Upper lobe of left lung (tissue), 6 donors: ENCODE measurements around the gene ADTRP. TPM values are rescaled to one million over a fixed set of nuclear protein-coding genes. Genes with fewer than 3 reads are reported as not detected.

ENCODE experiments used
- ATAC-seq, 2 donors: fragments of 200-7000 bp; cut with Tn5 transposase; one replicate each; pipeline ENCODE4 v1.9.1; 2022; ENCODE audit warnings: mild to moderate bottlenecking in 2 of 2, moderate library complexity in 2 of 2; ENCODE audit not compliant: low FRiP score in 2 of 2
- DNase-seq, 2 donors: peaks; one replicate each; pipeline ENCODE4 v3.0.0-alpha.2; 2019 to 2020
- H3K27ac ChIP-seq, 4 donors: fragments of 200-600 bp; sonication (generic); one replicate each; pipeline ENCODE4 v1.5.1; 2016 to 2019
- H3K27me3 ChIP-seq, 4 donors: fragments of 200-600 bp; sonication (generic); one replicate each; pipeline ENCODE4 v1.5.1; 2017 to 2019
- H3K36me3 ChIP-seq, 4 donors: fragments of 200-600 bp; sonication (generic); one replicate each; pipeline ENCODE4 v1.5.1; 2016 to 2019
- H3K4me1 ChIP-seq, 4 donors: fragments of 200-600 bp; sonication (generic); one replicate each; pipeline ENCODE4 v1.5.1; 2018 to 2019
- H3K4me3 ChIP-seq, 4 donors: fragments of 200-600 bp; sonication (generic); one replicate each; pipeline ENCODE4 v1.5.1; 2017 to 2019; ENCODE audit warnings: mild to moderate bottlenecking in 2 of 4, moderate library complexity in 1 of 4
- H3K9me3 ChIP-seq, 4 donors: fragments of 200-600 bp; sonication (generic); one replicate each; pipeline ENCODE4 v1.5.1; 2018 to 2019
- EP300 ChIP-seq, 4 donors: sonication (generic); formaldehyde crosslinking; IDR thresholded peaks; one replicate each; pipeline ENCODE4 v1.5.1; 2017; ENCODE audit warnings: antibody characterized with exemption in 4 of 4, control low read depth in 2 of 4
- POLR2A ChIP-seq, 4 donors: fragments of 450-650 bp; IDR thresholded peaks; one replicate each; pipeline ENCODE4 v1.5.1; 2016 to 2017; ENCODE audit warnings: antibody characterized with exemption in 4 of 4, mild to moderate bottlenecking in 2 of 4
- POLR2AphosphoS5 ChIP-seq, 2 donors: sonication (generic); formaldehyde crosslinking; IDR thresholded peaks; one replicate each; pipeline ENCODE4 v1.5.1; 2017; ENCODE audit warnings: antibody characterized with exemption in 2 of 2
- WGBS, 2 donors: methylation state at CpG; one replicate each; pipeline ENCODE4 v1.1.5; 2017 to 2018; 5-methylcytosine and 5-hydroxymethylcytosine counted together
- total RNA-seq, 6 donors: library from RNA; depleted of rRNA in 4 of 6; stranded (reverse); fragments of >200 nt in 4 of 6; gene quantifications; one replicate each; pipeline versions ENCODE4 v1.1.0 to v1.2.1, GENCODE V29; 2016 to 2021
- TF ChIP-seq, protein P1 (sequence below), 6 experiments: fragments of 450-650 bp in 4 of 6; fragments of 200-600 bp in 2 of 6; sonication (generic) in 2 of 6; IDR thresholded peaks; one replicate each; pipeline ENCODE4 v1.5.1; 2016 to 2019; ENCODE audit warnings: antibody characterized with exemption in 6 of 6
- donor health status: DM: no; HTN: no; CAD: no; lungs with moderate emphysema.
- donor health status: DM: no; HTN: yes; CAD: no; lungs with severe emphysema.

ADTRP gene
- total RNA-seq, 6 donors from 2014 or later: 3.8 to 21.1 (median 12.8) TPM

DNA sequence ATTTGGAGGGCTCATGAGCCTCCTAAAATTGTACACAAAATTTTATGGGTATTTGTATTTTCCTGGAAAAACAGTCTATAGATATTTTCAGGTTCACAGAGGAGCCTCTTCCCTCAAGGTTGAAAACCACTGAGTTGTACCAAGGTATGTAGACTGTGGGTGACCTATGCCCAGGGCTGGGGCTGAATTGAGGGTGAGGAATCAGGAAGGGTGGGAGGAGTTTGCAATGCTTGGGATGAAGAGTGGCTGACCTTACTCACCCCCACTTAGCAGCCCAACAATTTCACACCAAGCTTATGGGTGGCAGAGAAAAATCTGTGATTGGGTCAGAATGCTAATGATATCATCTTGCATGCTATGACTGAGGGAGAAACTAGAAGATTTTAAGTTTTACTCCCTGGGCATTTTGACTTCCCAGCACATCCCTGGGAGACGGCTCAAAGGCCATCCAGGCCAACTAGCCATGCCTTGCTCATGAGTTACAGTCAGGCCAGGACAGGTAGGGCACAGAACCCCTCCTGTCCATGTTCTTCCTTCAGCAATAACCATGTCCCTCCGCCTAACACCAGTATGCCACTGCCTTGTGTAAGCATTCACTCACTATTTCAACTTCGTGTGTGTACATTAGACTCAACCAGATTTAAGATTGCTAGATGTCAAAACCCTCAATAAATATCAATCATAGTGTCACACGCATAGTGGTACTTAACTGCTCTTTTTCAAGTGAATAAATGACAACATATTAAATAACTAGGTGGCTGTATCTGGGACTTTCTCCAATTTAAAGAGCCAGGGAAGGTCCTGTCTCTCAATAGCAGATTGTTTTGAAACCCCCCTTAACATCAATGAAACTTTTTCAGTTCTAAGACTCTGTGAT lies 16.6 kb downstream of the ADTRP start:
- Histone ChIP-seq H3K36me3 (no peaks in the 10 kb centered on the region), H3K27ac (no peak overlapping the region), H3K9me3 (no peaks in the 10 kb centered on the region), H3K4me3 (no peak overlapping the region), H3K4me1 (peaks cover 5 to 27% (median 15%) of the 10 kb centered on the region in 4 donors), H3K27me3 (no peaks in the 10 kb centered on the region)
- ATAC-seq (no peak), DNase-seq (no peak)
- 62 to 92% methylated on average over 4 of the region's 4 CpGs for WGBS, 2 donors
- TF ChIP-seq POLR2AphosphoS5 (IDR thresholded peaks at IDR 0.05) (no peak), EP300 (IDR thresholded peaks at IDR 0.05) (no peak), POLR2A (IDR thresholded peaks at IDR 0.05) (no peak)
- TF ChIP-seq, protein P1, sequence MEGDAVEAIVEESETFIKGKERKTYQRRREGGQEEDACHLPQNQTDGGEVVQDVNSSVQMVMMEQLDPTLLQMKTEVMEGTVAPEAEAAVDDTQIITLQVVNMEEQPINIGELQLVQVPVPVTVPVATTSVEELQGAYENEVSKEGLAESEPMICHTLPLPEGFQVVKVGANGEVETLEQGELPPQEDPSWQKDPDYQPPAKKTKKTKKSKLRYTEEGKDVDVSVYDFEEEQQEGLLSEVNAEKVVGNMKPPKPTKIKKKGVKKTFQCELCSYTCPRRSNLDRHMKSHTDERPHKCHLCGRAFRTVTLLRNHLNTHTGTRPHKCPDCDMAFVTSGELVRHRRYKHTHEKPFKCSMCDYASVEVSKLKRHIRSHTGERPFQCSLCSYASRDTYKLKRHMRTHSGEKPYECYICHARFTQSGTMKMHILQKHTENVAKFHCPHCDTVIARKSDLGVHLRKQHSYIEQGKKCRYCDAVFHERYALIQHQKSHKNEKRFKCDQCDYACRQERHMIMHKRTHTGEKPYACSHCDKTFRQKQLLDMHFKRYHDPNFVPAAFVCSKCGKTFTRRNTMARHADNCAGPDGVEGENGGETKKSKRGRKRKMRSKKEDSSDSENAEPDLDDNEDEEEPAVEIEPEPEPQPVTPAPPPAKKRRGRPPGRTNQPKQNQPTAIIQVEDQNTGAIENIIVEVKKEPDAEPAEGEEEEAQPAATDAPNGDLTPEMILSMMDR (IDR thresholded peaks at IDR 0.05): no peak

DNA sequence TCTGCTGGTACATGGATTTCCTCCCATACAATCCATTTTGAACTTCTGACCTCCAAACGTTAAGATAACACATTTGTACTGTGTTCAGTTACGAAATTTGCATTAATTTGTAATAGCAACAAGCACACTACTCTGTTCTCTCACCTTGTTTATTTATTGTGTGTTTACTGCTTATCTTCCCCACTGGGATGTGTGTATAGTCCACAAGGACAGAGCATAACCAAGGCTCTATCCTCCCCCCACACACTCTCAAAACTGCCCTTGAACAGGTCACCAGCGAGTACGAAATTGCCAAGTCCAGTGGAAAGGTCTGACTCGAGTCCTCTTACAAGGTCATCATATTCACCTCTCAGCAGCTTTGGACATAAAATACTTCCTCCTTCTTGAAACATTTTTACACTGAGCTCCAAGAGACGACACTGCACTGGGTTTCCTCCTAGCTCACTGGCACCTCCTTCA lies 18.6 kb downstream of the ADTRP start:
- no peak overlapping the region for H3K4me3 ChIP-seq
- no peak overlapping the region for H3K27ac ChIP-seq
- H3K4me1 ChIP-seq: peaks cover 5 to 19% (median 12%) of the 10 kb centered on the region in 4 donors
- 50 to 55% methylated on average over 6 of the region's 6 CpGs for WGBS, 2 donors
- no peaks in the 10 kb centered on the region for H3K27me3 ChIP-seq
- no peaks in the 10 kb centered on the region for H3K9me3 ChIP-seq
- no peaks in the 10 kb centered on the region for H3K36me3 ChIP-seq
- ATAC-seq (peak in 1 of 2 donors; percentile 9), DNase-seq (no peak)
- TF ChIP-seq POLR2AphosphoS5 (IDR thresholded peaks at IDR 0.05) (no peak), EP300 (IDR thresholded peaks at IDR 0.05) (no peak), POLR2A (IDR thresholded peaks at IDR 0.05) (no peak)
- TF ChIP-seq, protein P1 (IDR thresholded peaks at IDR 0.05): no peak

DNA sequence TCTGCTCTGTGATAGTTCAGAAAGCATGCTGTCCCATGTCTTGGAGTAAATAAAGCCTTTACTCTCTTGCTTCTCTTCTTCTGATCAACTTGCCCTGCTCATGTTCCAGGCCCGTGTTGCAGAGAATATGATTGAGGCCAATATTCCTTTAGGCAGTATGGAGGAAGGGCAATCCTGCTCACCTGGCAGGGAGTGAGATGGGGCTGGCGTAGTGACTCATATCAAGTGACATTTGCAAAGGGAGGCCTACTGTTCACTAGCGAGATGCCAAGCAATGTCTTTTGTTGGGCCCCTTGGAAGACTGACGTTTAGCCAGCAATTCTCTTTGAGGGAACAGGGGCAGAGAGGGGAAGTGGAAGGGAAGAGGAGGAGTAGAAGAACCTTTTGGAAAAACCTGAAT lies 19.7 kb downstream of the ADTRP start:
- Histone ChIP-seq H3K9me3 (no peaks in the 10 kb centered on the region), H3K36me3 (no peaks in the 10 kb centered on the region), H3K4me3 (no peak overlapping the region), H3K4me1 (peaks cover 5 to 18% (median 10%) of the 10 kb centered on the region in 4 donors), H3K27ac (no peak overlapping the region), H3K27me3 (no peaks in the 10 kb centered on the region)
- no peak for TF ChIP-seq POLR2AphosphoS5 (IDR thresholded peaks at IDR 0.05)
- TF ChIP-seq, protein P1 (IDR thresholded peaks at IDR 0.05): no peak
- no peak for TF ChIP-seq POLR2A (IDR thresholded peaks at IDR 0.05)
- no peak for TF ChIP-seq EP300 (IDR thresholded peaks at IDR 0.05)
- DNase-seq: no peak
- 83 to 87% methylated on average over 4 of the region's 4 CpGs for WGBS, 2 donors
- ATAC-seq: no peak

DNA sequence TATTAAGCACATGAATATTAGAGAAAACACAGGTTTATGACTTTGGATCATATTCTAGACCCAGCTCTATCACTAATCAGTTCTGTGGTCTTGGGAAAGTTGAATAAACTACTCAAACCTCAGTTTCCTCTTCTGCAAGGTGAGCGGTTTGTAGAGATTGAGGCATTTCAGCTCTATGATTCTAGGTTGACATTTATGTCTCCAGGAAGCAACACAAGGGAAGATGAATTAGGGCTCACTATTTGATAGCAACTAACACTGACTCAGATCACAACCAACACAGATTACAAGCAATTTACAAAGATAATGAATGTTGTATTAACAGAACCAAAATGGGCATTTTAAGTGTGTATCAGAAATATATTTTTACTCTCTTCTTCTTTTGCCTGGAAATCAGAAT lies 21.9 kb downstream of the ADTRP start:
- ATAC-seq (no peak), DNase-seq (no peak)
- WGBS, 2 donors: 43 to 93% methylated on average over 1 of the region's 1 CpG
- Histone ChIP-seq H3K27ac (no peak overlapping the region), H3K4me1 (peaks cover 0 to 5% (median 0%) of the 10 kb centered on the region in 4 donors), H3K36me3 (no peaks in the 10 kb centered on the region), H3K27me3 (no peaks in the 10 kb centered on the region), H3K4me3 (no peak overlapping the region), H3K9me3 (no peaks in the 10 kb centered on the region)
- TF ChIP-seq, protein P1 (IDR thresholded peaks at IDR 0.05): no peak
- TF ChIP-seq POLR2A (IDR thresholded peaks at IDR 0.05): no peak
- no peak for TF ChIP-seq EP300 (IDR thresholded peaks at IDR 0.05)
- no peak for TF ChIP-seq POLR2AphosphoS5 (IDR thresholded peaks at IDR 0.05)
